Esophagus muscularis mucosa (tissue), 4 donors: ENCODE data around the gene TOM1. TPM values are rescaled to one million over a fixed set of nuclear protein-coding genes. Genes with fewer than 3 reads are reported as not detected.

Experiments
- DNase-seq: peaks from one replicate; pipeline ENCODE4 v3.0.0-alpha.2; 2017; ENCODE audit errors: extremely low spot score
- H3K27ac ChIP-seq, 4 donors: fragments of 200-600 bp; sonication (generic); replicated peaks in 1 of 4; 1 replicate in 3 of 4; 2 replicates in 1 of 4; pipeline ENCODE4 v1.5.1; 2016 to 2019; ENCODE audit warnings: mild to moderate bottlenecking in 1 of 4
- H3K27me3 ChIP-seq, 4 donors: fragments of 200-600 bp; sonication (generic); one replicate each; pipeline versions ENCODE4 v1.5.1 to v1.6.0; 2016 to 2019
- H3K36me3 ChIP-seq, 4 donors: fragments of 200-600 bp; sonication (generic); one replicate each; pipeline ENCODE4 v1.5.1; 2016 to 2019
- H3K4me1 ChIP-seq, 4 donors: fragments of 200-600 bp; sonication (generic); one replicate each; pipeline ENCODE4 v1.5.1; 2016 to 2019
- H3K4me3 ChIP-seq, 4 donors: fragments of 200-600 bp; sonication (generic); 1 replicate in 2 of 4; 2 replicates in 2 of 4; pipeline ENCODE4 v1.5.1; 2016 to 2019; ENCODE audit warnings: mild to moderate bottlenecking in 4 of 4, moderate library complexity in 1 of 4
- H3K9me3 ChIP-seq, 4 donors: fragments of 200-600 bp; sonication (generic); 1 replicate in 3 of 4; 2 replicates in 1 of 4; pipeline ENCODE4 v1.5.1; 2016 to 2019
- CTCF ChIP-seq, 3 experiments: fragments of 200-600 bp in 2 of 3; fragments of 450-650 bp in 1 of 3; sonication (generic) in 2 of 3; IDR thresholded peaks; one replicate each; pipeline ENCODE4 v1.5.1; 2017 to 2019; ENCODE audit warnings: antibody characterized with exemption in 3 of 3, mild to moderate bottlenecking in 2 of 3, moderate library complexity in 1 of 3
- EP300 ChIP-seq: sonication (generic); formaldehyde crosslinking; IDR thresholded peaks from one replicate; pipeline ENCODE4 v1.6.1; 2017; ENCODE audit warnings: antibody characterized with exemption
- POLR2A ChIP-seq: fragments of 450-650 bp; IDR thresholded peaks from one replicate; pipeline ENCODE4 v1.6.1; 2017; ENCODE audit warnings: antibody characterized with exemption, moderate library complexity, mild to moderate bottlenecking, low read depth
- POLR2AphosphoS5 ChIP-seq, 2 donors: sonication (generic); formaldehyde crosslinking; IDR thresholded peaks; one replicate each; pipeline ENCODE4 v1.6.1; 2017; ENCODE audit warnings: antibody characterized with exemption in 2 of 2
- WGBS: methylation state at CpG from one replicate; pipeline ENCODE4 v1.1.5; 2018; 5-methylcytosine and 5-hydroxymethylcytosine counted together
- intact Hi-C: fragments of 100-400 bp; cut with DNase I; formaldehyde crosslinking; loops from one replicate; pipeline ENCODE4 v1.15.1; 2023
- total RNA-seq, 4 donors: library from RNA; depleted of rRNA; stranded (reverse); fragments of >200 nt; gene quantifications; one replicate each; pipeline versions ENCODE4 v1.1.0 to v1.2.1, GENCODE V29; 2016

The TOM1 gene
- total RNA-seq, 4 donors from 2014 or later: 22.8 to 44.6 (median 35.8) TPM

- H3K4me3 ChIP-seq: no peak overlapping the region
- DNase-seq: no peak
- intact Hi-C loops: no loop called here
- peaks cover 11 to 17% (median 16%) of the 10 kb centered on the region in 4 donors for H3K4me1 ChIP-seq
- peaks cover 0 to 38% (median 0%) of the 10 kb centered on the region in 4 donors for H3K27me3 ChIP-seq
- no peaks in the 10 kb centered on the region for H3K36me3 ChIP-seq
- 93% methylated on average over 6 of the region's 6 CpGs for WGBS
- no peak for TF ChIP-seq POLR2AphosphoS5 (IDR thresholded peaks at IDR 0.05)
- no peak for TF ChIP-seq CTCF (IDR thresholded peaks at IDR 0.05)
- TF ChIP-seq EP300: no peak
- no peak for TF ChIP-seq POLR2A
- H3K27ac ChIP-seq: no peak overlapping the region
- no peaks in the 10 kb centered on the region for H3K9me3 ChIP-seq
Measured at GRCh38 chr22:35368386-35368785, 68.7 kb downstream of the TOM1 start.

GRCh38 chr22:35369996-35370395 is 70.3 kb downstream of the TOM1 start:
- 73% methylated on average over 2 of the region's 2 CpGs for WGBS
- no peak for TF ChIP-seq POLR2AphosphoS5 (IDR thresholded peaks at IDR 0.05)
- TF ChIP-seq CTCF (IDR thresholded peaks at IDR 0.05): no peak
- no peak for TF ChIP-seq POLR2A
- no peak for TF ChIP-seq EP300
- no peaks in the 10 kb centered on the region for H3K9me3 ChIP-seq
- no peaks in the 10 kb centered on the region for H3K36me3 ChIP-seq
- peaks cover 0 to 22% (median 0%) of the 10 kb centered on the region in 4 donors for H3K27me3 ChIP-seq
- H3K4me1 ChIP-seq: peaks cover 11 to 17% (median 16%) of the 10 kb centered on the region in 4 donors
- no peak overlapping the region for H3K4me3 ChIP-seq
- no peak overlapping the region for H3K27ac ChIP-seq
- DNase-seq: no peak
- intact Hi-C loops: no loop called here

GRCh38 chr22:35373781-35374180 is 74.1 kb downstream of the TOM1 start:
- no peak for TF ChIP-seq POLR2A
- no peak for TF ChIP-seq CTCF (IDR thresholded peaks at IDR 0.05)
- TF ChIP-seq EP300: no peak
- no peak for TF ChIP-seq POLR2AphosphoS5 (IDR thresholded peaks at IDR 0.05)
- no peak overlapping the region for H3K4me3 ChIP-seq
- H3K9me3 ChIP-seq: no peaks in the 10 kb centered on the region
- no peak for DNase-seq
- 80% methylated on average over 6 of the region's 6 CpGs for WGBS
- no peaks in the 10 kb centered on the region for H3K27me3 ChIP-seq
- H3K27ac ChIP-seq: no peak overlapping the region
- intact Hi-C loops: no loop called here
- no peaks in the 10 kb centered on the region for H3K36me3 ChIP-seq
- peaks cover 27 to 34% (median 29%) of the 10 kb centered on the region in 4 donors for H3K4me1 ChIP-seq

DNA sequence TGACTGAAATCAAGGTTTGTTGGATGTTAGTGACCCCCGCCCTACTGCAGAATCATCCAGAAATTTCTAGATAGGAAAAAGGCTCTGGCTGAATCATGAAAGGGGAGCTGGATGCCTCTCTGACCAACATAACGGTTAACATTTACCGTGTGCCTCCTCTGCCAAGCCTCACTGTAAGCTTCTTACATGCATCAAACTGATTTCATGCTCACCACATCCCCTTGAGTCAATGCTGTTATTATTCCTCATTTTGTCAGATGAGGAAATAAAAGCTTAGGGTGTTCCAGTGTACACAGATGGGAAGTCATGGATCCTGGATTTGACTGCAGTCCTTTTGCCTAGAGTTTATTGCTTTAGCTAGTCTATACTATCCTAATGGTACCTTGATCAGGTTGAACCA is 75.3 kb downstream of the TOM1 start:
- H3K9me3 ChIP-seq: no peaks in the 10 kb centered on the region
- intact Hi-C loops: no loop called here
- H3K27ac ChIP-seq: no peak overlapping the region
- no peaks in the 10 kb centered on the region for H3K27me3 ChIP-seq
- H3K4me1 ChIP-seq: peaks cover 26 to 36% (median 31%) of the 10 kb centered on the region in 4 donors
- H3K4me3 ChIP-seq: no peak overlapping the region
- H3K36me3 ChIP-seq: no peaks in the 10 kb centered on the region
- DNase-seq: no peak
- TF ChIP-seq CTCF (IDR thresholded peaks at IDR 0.05) (no peak), EP300 (no peak), POLR2AphosphoS5 (IDR thresholded peaks at IDR 0.05) (no peak), POLR2A (no peak)
- WGBS: 76% methylated on average over 3 of the region's 3 CpGs

DNA sequence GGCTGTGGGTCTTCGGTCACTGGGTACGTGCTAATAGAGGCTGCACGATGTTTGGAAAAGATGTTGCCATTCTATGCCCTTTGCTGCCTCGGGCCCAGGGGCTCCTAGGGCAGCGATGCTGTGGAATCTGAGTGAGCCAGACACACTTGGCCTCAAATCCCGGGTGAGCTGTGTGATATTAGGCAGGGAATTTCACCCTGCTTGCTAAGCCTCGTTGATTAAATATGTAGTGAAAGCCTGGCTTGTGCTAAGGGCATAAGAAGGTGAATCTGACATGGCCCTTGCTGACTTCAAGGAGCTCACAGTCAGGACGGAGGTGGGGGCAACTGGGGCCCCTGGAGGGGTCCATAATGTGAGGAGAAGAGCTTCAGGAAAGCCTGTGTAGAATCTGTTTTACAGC is 75.8 kb downstream of the TOM1 start:
- H3K27me3 ChIP-seq: no peaks in the 10 kb centered on the region
- no peaks in the 10 kb centered on the region for H3K9me3 ChIP-seq
- peaks cover 28 to 41% (median 34%) of the 10 kb centered on the region in 4 donors for H3K4me1 ChIP-seq
- H3K27ac ChIP-seq: no peak overlapping the region
- 79% methylated on average over 5 of the region's 8 CpGs for WGBS
- no peak overlapping the region for H3K4me3 ChIP-seq
- no peaks in the 10 kb centered on the region for H3K36me3 ChIP-seq
- DNase-seq: no peak
- intact Hi-C loops: no loop called here
- no peak for TF ChIP-seq POLR2AphosphoS5 (IDR thresholded peaks at IDR 0.05)
- no peak for TF ChIP-seq POLR2A
- TF ChIP-seq EP300: no peak
- no peak for TF ChIP-seq CTCF (IDR thresholded peaks at IDR 0.05)
